Breast epithelium (tissue), 3 donors: ENCODE data around the gene CCL28.

ENCODE experiments used
- POLR2AphosphoS5 ChIP-seq, 3 donors: sonication (generic); formaldehyde crosslinking; IDR thresholded peaks; one replicate each; pipeline ENCODE4 v1.6.1; 2017; ENCODE audit warnings: antibody characterized with exemption in 3 of 3
- TF ChIP-seq, protein P1 (sequence below), 3 donors: fragments of 450-650 bp; IDR thresholded peaks; one replicate each; pipeline ENCODE4 v1.5.1; 2016 to 2017; ENCODE audit warnings: antibody characterized with exemption in 3 of 3, mild to moderate bottlenecking in 3 of 3, moderate library complexity in 3 of 3

GRCh38 chr5:43422143-43422542, 10.0 kb upstream of the CCL28 start:
- TF ChIP-seq, protein P1, sequence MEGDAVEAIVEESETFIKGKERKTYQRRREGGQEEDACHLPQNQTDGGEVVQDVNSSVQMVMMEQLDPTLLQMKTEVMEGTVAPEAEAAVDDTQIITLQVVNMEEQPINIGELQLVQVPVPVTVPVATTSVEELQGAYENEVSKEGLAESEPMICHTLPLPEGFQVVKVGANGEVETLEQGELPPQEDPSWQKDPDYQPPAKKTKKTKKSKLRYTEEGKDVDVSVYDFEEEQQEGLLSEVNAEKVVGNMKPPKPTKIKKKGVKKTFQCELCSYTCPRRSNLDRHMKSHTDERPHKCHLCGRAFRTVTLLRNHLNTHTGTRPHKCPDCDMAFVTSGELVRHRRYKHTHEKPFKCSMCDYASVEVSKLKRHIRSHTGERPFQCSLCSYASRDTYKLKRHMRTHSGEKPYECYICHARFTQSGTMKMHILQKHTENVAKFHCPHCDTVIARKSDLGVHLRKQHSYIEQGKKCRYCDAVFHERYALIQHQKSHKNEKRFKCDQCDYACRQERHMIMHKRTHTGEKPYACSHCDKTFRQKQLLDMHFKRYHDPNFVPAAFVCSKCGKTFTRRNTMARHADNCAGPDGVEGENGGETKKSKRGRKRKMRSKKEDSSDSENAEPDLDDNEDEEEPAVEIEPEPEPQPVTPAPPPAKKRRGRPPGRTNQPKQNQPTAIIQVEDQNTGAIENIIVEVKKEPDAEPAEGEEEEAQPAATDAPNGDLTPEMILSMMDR (IDR thresholded peaks at IDR 0.05), result no peak
- TF ChIP-seq POLR2AphosphoS5 (IDR thresholded peaks at IDR 0.05), result peak in 1 of 3 donors; percentile 32
